Activated gamma-delta T cell treated with anti-CD3 and anti-CD28 coated beads, Interleukin-2, amount 50 U/mL, for 16 hours (primary cell): ENCODE measurements around the gene RAD54L2.
"Not testable (repeated sequence)": the region's sequence is repeated elsewhere in the genome, so short reads cannot be mapped to it uniquely, and the experiment has no call there.

ENCODE experiments used
- DNase-seq: peaks from one replicate; pipeline ENCODE4 v3.0.0-alpha.2; 2020; ENCODE audit warnings: low read depth

The RAD54L2 gene

GRCh38 chr3:51539291-51539941 lies 897 bp downstream of the RAD54L2 start:
- DNase-seq = peak; percentile 13

GRCh38 chr3:51542596-51542995 lies 4.1 kb downstream of the RAD54L2 start:
- DNase-seq = not testable (repeated sequence)

- DNase-seq = no peak
Observed at GRCh38 chr3:51544011-51544775, 5.7 kb downstream of the RAD54L2 start.

GRCh38 chr3:51547274-51547673 lies 8.8 kb downstream of the RAD54L2 start:
- DNase-seq = no peak

- no peak for DNase-seq
Observed at GRCh38 chr3:51549311-51549710, 10.8 kb downstream of the RAD54L2 start.

- DNase-seq = no peak
Observed at GRCh38 chr3:51550080-51550819, 11.7 kb downstream of the RAD54L2 start.

GRCh38 chr3:51557993-51558392 lies 19.5 kb downstream of the RAD54L2 start:
- no peak for DNase-seq

GRCh38 chr3:51559411-51559888 lies 20.9 kb downstream of the RAD54L2 start:
- DNase-seq = no peak

GRCh38 chr3:51559961-51560360 lies 21.4 kb downstream of the RAD54L2 start:
- no peak for DNase-seq

- not testable (repeated sequence) for DNase-seq
Observed at GRCh38 chr3:51562403-51562802, 23.9 kb downstream of the RAD54L2 start.

GRCh38 chr3:51568036-51568435 lies 29.5 kb downstream of the RAD54L2 start:
- no peak for DNase-seq

GRCh38 chr3:51568996-51569395 lies 30.5 kb downstream of the RAD54L2 start:
- DNase-seq = no peak

- DNase-seq = no peak
Observed at GRCh38 chr3:51578238-51578637, 39.7 kb downstream of the RAD54L2 start.

- no peak for DNase-seq
Observed at GRCh38 chr3:51580418-51580817, 41.9 kb downstream of the RAD54L2 start.

GRCh38 chr3:51581524-51581923 lies 43.0 kb downstream of the RAD54L2 start:
- DNase-seq = no peak

- DNase-seq = no peak
Observed at GRCh38 chr3:51585197-51585596, 46.7 kb downstream of the RAD54L2 start.

- no peak for DNase-seq
Observed at GRCh38 chr3:51585871-51586270, 47.4 kb downstream of the RAD54L2 start.
